GM23338 (cell line): ENCODE results near the gene ELMO2. TPM values are rescaled to one million over a fixed set of nuclear protein-coding genes. Genes with fewer than 3 reads are reported as not detected.
A peak's percentile ranks its signal among the peaks of the same experiment; 100 is the strongest.

ENCODE experiments used
- ATAC-seq: fragments of 200-7000 bp; cut with Tn5 transposase; 3 replicates; pipeline ENCODE4 v1.9.1; 2020
- DNase-seq: peaks from one replicate; pipeline ENCODE4 v3.0.0-alpha.2; 2015; ENCODE audit warnings: low spot score
- H2AFZ ChIP-seq: fragments of 200-600 bp; sonication (generic); 2 replicates; pipeline ENCODE4 v1.8.0; 2016; ENCODE audit warnings: antibody characterized with exemption, mild to moderate bottlenecking, moderate library complexity
- H3F3A ChIP-seq: fragments of 200-600 bp; sonication (generic); replicated peaks from 2 replicates; pipeline ENCODE4 v1.8.0; 2017; ENCODE audit warnings: antibody characterized with exemption, mixed run types, low read depth
- H3K27ac ChIP-seq: fragments of 200-600 bp; sonication (generic); 2 replicates; pipeline ENCODE4 v1.6.1; 2016; ENCODE audit warnings: low read depth
- H3K27me3 ChIP-seq: fragments of 200-600 bp; sonication (generic); 2 replicates; pipeline ENCODE4 v1.8.0; 2016; ENCODE audit warnings: mild to moderate bottlenecking, mixed run types, moderate library complexity; ENCODE audit not compliant: insufficient read depth
- H3K36me3 ChIP-seq: fragments of 200-600 bp; sonication (generic); 2 replicates; pipeline ENCODE4 v1.8.0; 2016; ENCODE audit warnings: mild to moderate bottlenecking; ENCODE audit not compliant: insufficient read depth
- H3K4me1 ChIP-seq: fragments of 200-600 bp; sonication (generic); 2 replicates; pipeline ENCODE4 v1.8.0; 2016; ENCODE audit warnings: mild to moderate bottlenecking, moderate library complexity; ENCODE audit not compliant: insufficient read depth
- H3K4me2 ChIP-seq: fragments of 200-600 bp; sonication (generic); 2 replicates; pipeline ENCODE4 v1.7.1; 2017; ENCODE audit warnings: mixed run types
- H3K4me3 ChIP-seq: fragments of 200-600 bp; sonication (generic); 2 replicates; pipeline ENCODE4 v1.6.1; 2016; ENCODE audit warnings: mixed run types
- H3K79me2 ChIP-seq: fragments of 200-600 bp; sonication (generic); replicated peaks from 2 replicates; pipeline ENCODE4 v1.8.0; 2017; ENCODE audit warnings: mild to moderate bottlenecking; ENCODE audit not compliant: insufficient read depth
- H3K9me2 ChIP-seq: fragments of 200-600 bp; sonication (generic); 2 replicates; pipeline ENCODE4 v1.8.0; 2017; ENCODE audit not compliant: insufficient read depth
- H4K20me1 ChIP-seq: fragments of 200-600 bp; sonication (generic); replicated peaks from 2 replicates; pipeline ENCODE4 v1.8.0; 2017; ENCODE audit warnings: mild to moderate bottlenecking; ENCODE audit not compliant: insufficient read depth
- H3K27ac Mint-ChIP-seq: 2 replicates; pipeline ENCODE4 v1.8.0; 2020; ENCODE audit warnings: inconsistent platforms, mild to moderate bottlenecking, moderate library complexity, mixed read lengths
- H3K27me3 Mint-ChIP-seq: 3 replicates; pipeline ENCODE4 v1.8.0; 2022; ENCODE audit warnings: low read depth, mild to moderate bottlenecking, moderate library complexity, mixed read lengths, inconsistent platforms; ENCODE audit not compliant: insufficient read depth, poor library complexity
- H3K36me3 Mint-ChIP-seq: 3 replicates; pipeline ENCODE4 v1.8.0; 2021; ENCODE audit warnings: low read depth, mild to moderate bottlenecking, inconsistent platforms, moderate library complexity, mixed read lengths
- H3K4me1 Mint-ChIP-seq: 3 replicates; pipeline ENCODE4 v1.8.0; 2020; ENCODE audit warnings: mild to moderate bottlenecking, inconsistent platforms, mixed read lengths
- H3K4me3 Mint-ChIP-seq: 3 replicates; pipeline ENCODE4 v1.8.0; 2021; ENCODE audit warnings: moderate library complexity, mild to moderate bottlenecking, inconsistent platforms, mixed read lengths
- H3K9me3 Mint-ChIP-seq: 3 replicates; pipeline ENCODE4 v1.8.0; 2020; ENCODE audit warnings: moderate library complexity, mild to moderate bottlenecking, inconsistent platforms, mixed read lengths
- CREB1 ChIP-seq: fragments of 250-450 bp; sonication (Bioruptor Pico); IDR thresholded peaks from 2 replicates; pipeline ENCODE4 v1.5.0; 2020; ENCODE audit warnings: low read depth, mild to moderate bottlenecking, moderate library complexity
- CTCF ChIP-seq, 2 experiments: fragments of 200-600 bp in 1 of 2; sonication (generic) in 1 of 2; conservative IDR thresholded peaks; 2 replicates each; pipeline versions ENCODE4 v1.5.1 to v1.6.1; 2016 to 2017; ENCODE audit warnings: antibody characterized with exemption in 2 of 2, low read depth in 2 of 2, mild to moderate bottlenecking in 2 of 2, moderate library complexity in 1 of 2
- ETS1 ChIP-seq: IDR thresholded peaks from 2 replicates; pipeline ENCODE4 v1.6.1; 2016; ENCODE audit warnings: antibody characterized with exemption
- EZH2phosphoT487 ChIP-seq: fragments of 200-600 bp; sonication (generic); IDR thresholded peaks from one replicate; pipeline ENCODE4 v1.8.1; 2018; ENCODE audit warnings: antibody characterized with exemption; ENCODE audit not compliant: unreplicated experiment
- NANOG ChIP-seq: IDR thresholded peaks from 2 replicates; pipeline ENCODE4 v1.6.1; 2016; ENCODE audit warnings: antibody characterized with exemption, borderline replicate concordance
- POLR2AphosphoS5 ChIP-seq: IDR thresholded peaks from 2 replicates; pipeline ENCODE4 v1.6.1; 2016; ENCODE audit warnings: antibody characterized with exemption, low read depth
- STAT1 ChIP-seq: IDR thresholded peaks from one replicate; pipeline ENCODE4 v1.6.1; 2016; ENCODE audit warnings: antibody characterized with exemption; ENCODE audit not compliant: unreplicated experiment
- ZNF331 ChIP-seq: fragments of 250-450 bp; sonication (Bioruptor Pico); IDR thresholded peaks from 2 replicates; pipeline ENCODE4 v1.5.0; 2020; ENCODE audit warnings: low read depth, mild to moderate bottlenecking, moderate library complexity
- polyA plus RNA-seq: library from polyadenylated mRNA; unstranded; fragments of >200 nt; fragmentation: Nextera tagmentation; extraction: Ambion mirVana; gene quantifications from 2 replicates; pipeline ENCODE4 v1.2.1, GENCODE V29; 2016
- total RNA-seq: library from RNA; depleted of rRNA; stranded (reverse); fragments of >200 nt; shearing (Covaris generic); gene quantifications from 2 replicates; pipeline ENCODE4 v1.2.3, GENCODE V29; 2014

The ELMO2 gene
- total and polyA plus RNA-seq, 2 experiments from 2014 or later: 15.1 to 44.1 TPM

GRCh38 chr20:46438156-46438750 is 31.8 kb upstream of the ELMO2 start:
- Histone ChIP-seq H3F3A (no peaks in the 10 kb centered on the region), H3K27me3 (no peaks in the 10 kb centered on the region), H3K27ac (no peak overlapping the region), H3K4me2 (no peak overlapping the region), H3K4me3 (no peak overlapping the region), H3K4me1 (no peaks in the 10 kb centered on the region), H3K79me2 (no peaks in the 10 kb centered on the region), H2AFZ (no peak overlapping the region), H3K9me2 (no peaks in the 10 kb centered on the region), H4K20me1 (no peaks in the 10 kb centered on the region), H3K36me3 (no peaks in the 10 kb centered on the region)
- no peak overlapping the region for H3K4me3 Mint-ChIP-seq
- ATAC-seq (peak; percentile 78), DNase-seq (peak; percentile 56)
- TF ChIP-seq CTCF (conservative IDR thresholded peaks at IDR 0.05; ENCODE audit: low read depth in 2 of 2) (peak; percentile 34 to 59), ZNF331 (CRISPR knock-in tag) (no peak)
- peaks cover 2% of the 10 kb centered on the region for H3K27me3 Mint-ChIP-seq
- H3K27ac Mint-ChIP-seq: no peak overlapping the region
- H3K9me3 Mint-ChIP-seq: no peaks in the 10 kb centered on the region
- no peaks in the 10 kb centered on the region; the same call in 2 of the 3 replicates for H3K4me1 Mint-ChIP-seq
- H3K36me3 Mint-ChIP-seq: peaks cover 5% of the 10 kb centered on the region; the same call in 2 of the 3 replicates

GRCh38 chr20:46435146-46435545 is 28.7 kb upstream of the ELMO2 start:
- Mint-ChIP-seq H3K4me3 (no peak overlapping the region), H3K4me1 (no peaks in the 10 kb centered on the region; the same call in 2 of the 3 replicates), H3K36me3 (peaks cover 5% of the 10 kb centered on the region; the same call in 2 of the 3 replicates), H3K27ac (no peak overlapping the region), H3K27me3 (peaks cover 2% of the 10 kb centered on the region), H3K9me3 (no peaks in the 10 kb centered on the region)
- DNase-seq (no peak), ATAC-seq (no peak)
- no peak overlapping the region for H3K4me2 ChIP-seq
- no peaks in the 10 kb centered on the region for H3K4me1 ChIP-seq
- H2AFZ ChIP-seq: no peak overlapping the region
- H3K27ac ChIP-seq: no peak overlapping the region
- no peaks in the 10 kb centered on the region for H3K79me2 ChIP-seq
- H4K20me1 ChIP-seq: no peaks in the 10 kb centered on the region; the same call in 1 of the 2 replicates
- H3K27me3 ChIP-seq: no peaks in the 10 kb centered on the region
- H3K9me2 ChIP-seq: no peaks in the 10 kb centered on the region
- no peak for TF ChIP-seq ZNF331 (CRISPR knock-in tag)
- no peak for TF ChIP-seq EZH2phosphoT487
- TF ChIP-seq STAT1: no peak
- TF ChIP-seq NANOG: no peak
- no peak for TF ChIP-seq CREB1 (CRISPR knock-in tag)
- no peak for TF ChIP-seq ETS1
- TF ChIP-seq POLR2AphosphoS5: no peak
- H3K36me3 ChIP-seq: no peaks in the 10 kb centered on the region
- no peak overlapping the region for H3K4me3 ChIP-seq
- no peaks in the 10 kb centered on the region for H3F3A ChIP-seq
